WTC11 (cell line): Measurements from ENCODE around the gene AFF3. TPM values are rescaled to one million over a fixed set of nuclear protein-coding genes. Genes with fewer than 3 reads are reported as not detected.

Experiments used
- ATAC-seq: fragments of 200-7000 bp; cut with Tn5 transposase; 2 replicates; pipeline ENCODE4 v1.10.0; 2021; ENCODE audit warnings: mild to moderate bottlenecking, moderate library complexity
- CTCF ChIA-PET: fragments of 300-600 bp; sonication (Branson Sonifier 250); formaldehyde crosslinking; loops from one replicate; lab custom pipeline; 2021; ENCODE audit warnings: antibody characterized with exemption; lab: Charles Lee
- POLR2A ChIA-PET: fragments of 350-600 bp; sonication (Branson Sonifier 250); formaldehyde crosslinking; loops from one replicate; lab custom pipeline; 2021; ENCODE audit warnings: antibody characterized with exemption; lab: Charles Lee
- DNase-seq: peaks from one replicate; pipeline ENCODE4 v3.0.0; 2021; ENCODE audit warnings: low spot score
- H3K27ac Mint-ChIP-seq: 2 replicates; pipeline ENCODE4 v1.8.0; 2021; ENCODE audit warnings: mixed read lengths
- H3K27me3 Mint-ChIP-seq: 2 replicates; pipeline ENCODE4 v1.8.0; 2021; ENCODE audit warnings: low read depth, mild to moderate bottlenecking, moderate library complexity, mixed read lengths
- H3K36me3 Mint-ChIP-seq: 2 replicates; pipeline ENCODE4 v1.8.0; 2021; ENCODE audit warnings: mixed read lengths
- H3K4me1 Mint-ChIP-seq: 2 replicates; pipeline ENCODE4 v1.8.0; 2022; ENCODE audit warnings: mixed read lengths
- H3K4me3 Mint-ChIP-seq: 2 replicates; pipeline ENCODE4 v1.8.0; 2021; ENCODE audit warnings: mild to moderate bottlenecking, moderate library complexity, mixed read lengths
- H3K9me3 Mint-ChIP-seq: 2 replicates; pipeline ENCODE4 v1.8.0; 2021; ENCODE audit warnings: mixed read lengths
- ATF1 ChIP-seq: sonication (generic); formaldehyde crosslinking; IDR thresholded peaks from 2 replicates; pipeline ENCODE4 v1.8.1; 2023; ENCODE audit warnings: mild to moderate bottlenecking, moderate library complexity, missing genetic modification reagents
- CREB1 ChIP-seq: sonication (generic); formaldehyde crosslinking; IDR thresholded peaks from 2 replicates; pipeline ENCODE4 v1.8.0; 2023; ENCODE audit warnings: mild to moderate bottlenecking, missing genetic modification reagents
- ELF4 ChIP-seq: sonication (generic); formaldehyde crosslinking; IDR thresholded peaks from 2 replicates; pipeline ENCODE4 v1.8.1; 2022; ENCODE audit warnings: low read depth, mild to moderate bottlenecking, moderate library complexity, missing genetic modification reagents
- FOXK1 ChIP-seq: sonication (generic); formaldehyde crosslinking; IDR thresholded peaks from 2 replicates; pipeline ENCODE4 v1.8.0; 2022; ENCODE audit warnings: mild to moderate bottlenecking, moderate library complexity, missing genetic modification reagents
- GRHL2 ChIP-seq: fragments of 250-450 bp; sonication (Bioruptor Pico); IDR thresholded peaks from 2 replicates; pipeline ENCODE4 v1.8.0; 2022; ENCODE audit warnings: mild to moderate bottlenecking, moderate library complexity; ENCODE audit not compliant: insufficient replicate concordance, severe bottlenecking
- GTF2I ChIP-seq: fragments of 250-450 bp; sonication (Bioruptor Pico); conservative IDR thresholded peaks from 2 replicates; pipeline ENCODE4 v1.4.0; 2021; ENCODE audit warnings: mild to moderate bottlenecking
- JUN ChIP-seq: sonication (generic); formaldehyde crosslinking; IDR thresholded peaks from 2 replicates; pipeline ENCODE4 v1.8.0; 2023; ENCODE audit warnings: mild to moderate bottlenecking, missing genetic modification reagents
- MYBL2 ChIP-seq: sonication (generic); formaldehyde crosslinking; IDR thresholded peaks from 2 replicates; pipeline ENCODE4 v1.8.1; 2023; ENCODE audit warnings: mild to moderate bottlenecking, moderate library complexity, missing genetic modification reagents
- NFATC4 ChIP-seq: fragments of 250-450 bp; sonication (Bioruptor Pico); IDR thresholded peaks from 2 replicates; pipeline ENCODE4 v1.9.0; 2021; ENCODE audit warnings: mild to moderate bottlenecking
- NR2C2 ChIP-seq: sonication (generic); formaldehyde crosslinking; IDR thresholded peaks from 2 replicates; pipeline ENCODE4 v1.8.0; 2022; ENCODE audit warnings: mild to moderate bottlenecking, missing genetic modification reagents
- ZBTB21 ChIP-seq: sonication (generic); formaldehyde crosslinking; IDR thresholded peaks from 2 replicates; pipeline ENCODE4 v1.8.1; 2023; ENCODE audit warnings: mild to moderate bottlenecking, missing genetic modification reagents, borderline replicate concordance
- total RNA-seq: library from RNA; stranded (reverse); gene quantifications from 3 replicates; pipeline ENCODE4 v1.2.3, GENCODE V29; 2021
- TF ChIP-seq, protein P1 (sequence below): sonication (generic); formaldehyde crosslinking; IDR thresholded peaks from 2 replicates; pipeline ENCODE4 v1.8.1; 2023; ENCODE audit warnings: mild to moderate bottlenecking, missing genetic modification reagents, moderate library complexity
- TF ChIP-seq, protein P2 (sequence below): fragments of 250-450 bp; sonication (Bioruptor Pico); IDR thresholded peaks from 2 replicates; pipeline ENCODE4 v1.9.0; 2021; ENCODE audit warnings: mild to moderate bottlenecking
- TF ChIP-seq, protein P3 (sequence below): sonication (generic); formaldehyde crosslinking; IDR thresholded peaks from 2 replicates; pipeline ENCODE4 v1.8.0; 2022; ENCODE audit warnings: mild to moderate bottlenecking, missing genetic modification reagents
- TF ChIP-seq, protein P4 (sequence below): sonication (generic); formaldehyde crosslinking; IDR thresholded peaks from 2 replicates; pipeline ENCODE4 v1.8.1; 2022; ENCODE audit warnings: missing genetic modification reagents, borderline replicate concordance
- TF ChIP-seq, protein P5 (sequence below): sonication (generic); formaldehyde crosslinking; conservative IDR thresholded peaks from 2 replicates; pipeline ENCODE4 v1.8.1; 2023; ENCODE audit warnings: mild to moderate bottlenecking, low read depth, missing genetic modification reagents, moderate library complexity
- TF ChIP-seq, protein P6 (sequence below): sonication (generic); formaldehyde crosslinking; IDR thresholded peaks from 2 replicates; pipeline ENCODE4 v1.8.0; 2023; ENCODE audit warnings: mild to moderate bottlenecking, missing genetic modification reagents
- TF ChIP-seq, protein P7 (sequence below): sonication (generic); formaldehyde crosslinking; IDR thresholded peaks from 2 replicates; pipeline ENCODE4 v1.8.0; 2022; ENCODE audit warnings: mild to moderate bottlenecking, missing genetic modification reagents
- TF ChIP-seq, protein P8 (sequence below): sonication (generic); formaldehyde crosslinking; IDR thresholded peaks from 2 replicates; pipeline ENCODE4 v1.8.1; 2023; ENCODE audit warnings: mild to moderate bottlenecking, missing genetic modification reagents, borderline replicate concordance

AFF3 gene
- total RNA-seq, 1 experiment from 2014 or later = 1.2 TPM

DNA sequence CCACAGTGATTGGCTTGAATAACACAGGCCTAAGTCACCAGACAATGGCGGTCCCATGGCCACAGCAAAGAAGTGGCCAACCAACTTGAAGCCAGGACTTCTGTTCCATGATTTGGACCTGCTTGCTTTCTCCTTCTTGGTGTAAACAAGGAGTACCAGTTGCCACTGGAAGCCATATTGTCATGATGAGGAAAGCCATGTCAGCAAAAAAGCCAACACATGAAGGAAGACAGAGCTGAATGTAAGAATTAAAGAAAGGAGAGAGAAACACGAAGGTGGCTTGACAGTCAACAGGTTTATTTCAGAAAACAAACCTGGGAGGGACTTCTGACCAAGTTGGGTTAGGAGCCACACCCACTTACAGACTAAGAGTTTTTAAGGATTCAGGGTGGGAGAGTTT is 620.2 kb downstream of the AFF3 start (continued):
- TF ChIP-seq, protein P1, sequence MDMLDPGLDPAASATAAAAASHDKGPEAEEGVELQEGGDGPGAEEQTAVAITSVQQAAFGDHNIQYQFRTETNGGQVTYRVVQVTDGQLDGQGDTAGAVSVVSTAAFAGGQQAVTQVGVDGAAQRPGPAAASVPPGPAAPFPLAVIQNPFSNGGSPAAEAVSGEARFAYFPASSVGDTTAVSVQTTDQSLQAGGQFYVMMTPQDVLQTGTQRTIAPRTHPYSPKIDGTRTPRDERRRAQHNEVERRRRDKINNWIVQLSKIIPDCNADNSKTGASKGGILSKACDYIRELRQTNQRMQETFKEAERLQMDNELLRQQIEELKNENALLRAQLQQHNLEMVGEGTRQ (CRISPR knock-in tag) = no peak
- TF ChIP-seq MYBL2 (CRISPR knock-in tag) (no peak), GRHL2 (CRISPR knock-in tag) (no peak), GTF2I (CRISPR knock-in tag) (no peak)
- TF ChIP-seq, protein P2, sequence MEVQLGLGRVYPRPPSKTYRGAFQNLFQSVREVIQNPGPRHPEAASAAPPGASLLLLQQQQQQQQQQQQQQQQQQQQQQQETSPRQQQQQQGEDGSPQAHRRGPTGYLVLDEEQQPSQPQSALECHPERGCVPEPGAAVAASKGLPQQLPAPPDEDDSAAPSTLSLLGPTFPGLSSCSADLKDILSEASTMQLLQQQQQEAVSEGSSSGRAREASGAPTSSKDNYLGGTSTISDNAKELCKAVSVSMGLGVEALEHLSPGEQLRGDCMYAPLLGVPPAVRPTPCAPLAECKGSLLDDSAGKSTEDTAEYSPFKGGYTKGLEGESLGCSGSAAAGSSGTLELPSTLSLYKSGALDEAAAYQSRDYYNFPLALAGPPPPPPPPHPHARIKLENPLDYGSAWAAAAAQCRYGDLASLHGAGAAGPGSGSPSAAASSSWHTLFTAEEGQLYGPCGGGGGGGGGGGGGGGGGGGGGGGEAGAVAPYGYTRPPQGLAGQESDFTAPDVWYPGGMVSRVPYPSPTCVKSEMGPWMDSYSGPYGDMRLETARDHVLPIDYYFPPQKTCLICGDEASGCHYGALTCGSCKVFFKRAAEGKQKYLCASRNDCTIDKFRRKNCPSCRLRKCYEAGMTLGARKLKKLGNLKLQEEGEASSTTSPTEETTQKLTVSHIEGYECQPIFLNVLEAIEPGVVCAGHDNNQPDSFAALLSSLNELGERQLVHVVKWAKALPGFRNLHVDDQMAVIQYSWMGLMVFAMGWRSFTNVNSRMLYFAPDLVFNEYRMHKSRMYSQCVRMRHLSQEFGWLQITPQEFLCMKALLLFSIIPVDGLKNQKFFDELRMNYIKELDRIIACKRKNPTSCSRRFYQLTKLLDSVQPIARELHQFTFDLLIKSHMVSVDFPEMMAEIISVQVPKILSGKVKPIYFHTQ (CRISPR knock-in tag) = no peak
- TF ChIP-seq, protein P3, sequence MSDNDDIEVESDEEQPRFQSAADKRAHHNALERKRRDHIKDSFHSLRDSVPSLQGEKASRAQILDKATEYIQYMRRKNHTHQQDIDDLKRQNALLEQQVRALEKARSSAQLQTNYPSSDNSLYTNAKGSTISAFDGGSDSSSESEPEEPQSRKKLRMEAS (CRISPR knock-in tag) = no peak
- TF ChIP-seq, protein P4, sequence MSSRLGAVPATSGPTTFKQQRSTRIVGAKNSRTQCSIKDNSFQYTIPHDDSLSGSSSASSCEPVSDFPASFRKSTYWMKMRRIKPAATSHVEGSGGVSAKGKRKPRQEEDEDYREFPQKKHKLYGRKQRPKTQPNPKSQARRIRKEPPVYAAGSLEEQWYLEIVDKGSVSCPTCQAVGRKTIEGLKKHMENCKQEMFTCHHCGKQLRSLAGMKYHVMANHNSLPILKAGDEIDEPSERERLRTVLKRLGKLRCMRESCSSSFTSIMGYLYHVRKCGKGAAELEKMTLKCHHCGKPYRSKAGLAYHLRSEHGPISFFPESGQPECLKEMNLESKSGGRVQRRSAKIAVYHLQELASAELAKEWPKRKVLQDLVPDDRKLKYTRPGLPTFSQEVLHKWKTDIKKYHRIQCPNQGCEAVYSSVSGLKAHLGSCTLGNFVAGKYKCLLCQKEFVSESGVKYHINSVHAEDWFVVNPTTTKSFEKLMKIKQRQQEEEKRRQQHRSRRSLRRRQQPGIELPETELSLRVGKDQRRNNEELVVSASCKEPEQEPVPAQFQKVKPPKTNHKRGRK (CRISPR knock-in tag) = no peak
- TF ChIP-seq, protein P5, sequence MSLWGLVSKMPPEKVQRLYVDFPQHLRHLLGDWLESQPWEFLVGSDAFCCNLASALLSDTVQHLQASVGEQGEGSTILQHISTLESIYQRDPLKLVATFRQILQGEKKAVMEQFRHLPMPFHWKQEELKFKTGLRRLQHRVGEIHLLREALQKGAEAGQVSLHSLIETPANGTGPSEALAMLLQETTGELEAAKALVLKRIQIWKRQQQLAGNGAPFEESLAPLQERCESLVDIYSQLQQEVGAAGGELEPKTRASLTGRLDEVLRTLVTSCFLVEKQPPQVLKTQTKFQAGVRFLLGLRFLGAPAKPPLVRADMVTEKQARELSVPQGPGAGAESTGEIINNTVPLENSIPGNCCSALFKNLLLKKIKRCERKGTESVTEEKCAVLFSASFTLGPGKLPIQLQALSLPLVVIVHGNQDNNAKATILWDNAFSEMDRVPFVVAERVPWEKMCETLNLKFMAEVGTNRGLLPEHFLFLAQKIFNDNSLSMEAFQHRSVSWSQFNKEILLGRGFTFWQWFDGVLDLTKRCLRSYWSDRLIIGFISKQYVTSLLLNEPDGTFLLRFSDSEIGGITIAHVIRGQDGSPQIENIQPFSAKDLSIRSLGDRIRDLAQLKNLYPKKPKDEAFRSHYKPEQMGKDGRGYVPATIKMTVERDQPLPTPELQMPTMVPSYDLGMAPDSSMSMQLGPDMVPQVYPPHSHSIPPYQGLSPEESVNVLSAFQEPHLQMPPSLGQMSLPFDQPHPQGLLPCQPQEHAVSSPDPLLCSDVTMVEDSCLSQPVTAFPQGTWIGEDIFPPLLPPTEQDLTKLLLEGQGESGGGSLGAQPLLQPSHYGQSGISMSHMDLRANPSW = no peak
- TF ChIP-seq, protein P6, sequence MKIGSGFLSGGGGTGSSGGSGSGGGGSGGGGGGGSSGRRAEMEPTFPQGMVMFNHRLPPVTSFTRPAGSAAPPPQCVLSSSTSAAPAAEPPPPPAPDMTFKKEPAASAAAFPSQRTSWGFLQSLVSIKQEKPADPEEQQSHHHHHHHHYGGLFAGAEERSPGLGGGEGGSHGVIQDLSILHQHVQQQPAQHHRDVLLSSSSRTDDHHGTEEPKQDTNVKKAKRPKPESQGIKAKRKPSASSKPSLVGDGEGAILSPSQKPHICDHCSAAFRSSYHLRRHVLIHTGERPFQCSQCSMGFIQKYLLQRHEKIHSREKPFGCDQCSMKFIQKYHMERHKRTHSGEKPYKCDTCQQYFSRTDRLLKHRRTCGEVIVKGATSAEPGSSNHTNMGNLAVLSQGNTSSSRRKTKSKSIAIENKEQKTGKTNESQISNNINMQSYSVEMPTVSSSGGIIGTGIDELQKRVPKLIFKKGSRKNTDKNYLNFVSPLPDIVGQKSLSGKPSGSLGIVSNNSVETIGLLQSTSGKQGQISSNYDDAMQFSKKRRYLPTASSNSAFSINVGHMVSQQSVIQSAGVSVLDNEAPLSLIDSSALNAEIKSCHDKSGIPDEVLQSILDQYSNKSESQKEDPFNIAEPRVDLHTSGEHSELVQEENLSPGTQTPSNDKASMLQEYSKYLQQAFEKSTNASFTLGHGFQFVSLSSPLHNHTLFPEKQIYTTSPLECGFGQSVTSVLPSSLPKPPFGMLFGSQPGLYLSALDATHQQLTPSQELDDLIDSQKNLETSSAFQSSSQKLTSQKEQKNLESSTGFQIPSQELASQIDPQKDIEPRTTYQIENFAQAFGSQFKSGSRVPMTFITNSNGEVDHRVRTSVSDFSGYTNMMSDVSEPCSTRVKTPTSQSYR (CRISPR knock-in tag) = no peak

DNA sequence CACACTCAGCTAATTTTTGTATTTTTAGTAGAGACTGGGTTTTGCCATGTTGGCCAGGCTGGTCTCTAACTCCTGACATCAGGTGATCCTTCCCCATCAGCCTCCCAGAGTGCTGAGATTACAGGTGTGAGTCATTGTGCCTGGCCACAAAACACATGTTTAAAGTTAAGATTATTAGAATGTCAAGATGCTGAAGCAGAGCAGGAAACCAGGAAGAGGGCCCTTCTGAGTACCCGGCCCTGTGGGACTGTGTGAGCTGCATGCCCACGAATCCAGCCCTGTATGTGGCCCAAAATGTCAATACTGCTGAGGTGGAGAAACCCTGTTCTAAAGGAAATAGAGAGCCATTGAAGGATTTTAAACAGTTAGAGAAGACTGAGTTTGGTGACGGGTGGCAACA is 621.6 kb downstream of the AFF3 start:
- H3K9me3 Mint-ChIP-seq = peaks cover 18% of the 10 kb centered on the region
- H3K4me3 Mint-ChIP-seq = no peak overlapping the region
- H3K36me3 Mint-ChIP-seq = peaks cover 6% of the 10 kb centered on the region
- POLR2A ChIA-PET = no interaction called here
- CTCF ChIA-PET = no interaction called here
- no peaks in the 10 kb centered on the region for H3K4me1 Mint-ChIP-seq
- ATAC-seq (no peak), DNase-seq (no peak)
- H3K27me3 Mint-ChIP-seq = peaks cover 3% of the 10 kb centered on the region; the same call in 1 of the 2 replicates
- no peak overlapping the region for H3K27ac Mint-ChIP-seq
- TF ChIP-seq ELF4 (CRISPR knock-in tag) = no peak
- TF ChIP-seq ZBTB21 (CRISPR knock-in tag) = no peak
- TF ChIP-seq ATF1 = no peak
- TF ChIP-seq CREB1 = no peak
- TF ChIP-seq, protein P7, sequence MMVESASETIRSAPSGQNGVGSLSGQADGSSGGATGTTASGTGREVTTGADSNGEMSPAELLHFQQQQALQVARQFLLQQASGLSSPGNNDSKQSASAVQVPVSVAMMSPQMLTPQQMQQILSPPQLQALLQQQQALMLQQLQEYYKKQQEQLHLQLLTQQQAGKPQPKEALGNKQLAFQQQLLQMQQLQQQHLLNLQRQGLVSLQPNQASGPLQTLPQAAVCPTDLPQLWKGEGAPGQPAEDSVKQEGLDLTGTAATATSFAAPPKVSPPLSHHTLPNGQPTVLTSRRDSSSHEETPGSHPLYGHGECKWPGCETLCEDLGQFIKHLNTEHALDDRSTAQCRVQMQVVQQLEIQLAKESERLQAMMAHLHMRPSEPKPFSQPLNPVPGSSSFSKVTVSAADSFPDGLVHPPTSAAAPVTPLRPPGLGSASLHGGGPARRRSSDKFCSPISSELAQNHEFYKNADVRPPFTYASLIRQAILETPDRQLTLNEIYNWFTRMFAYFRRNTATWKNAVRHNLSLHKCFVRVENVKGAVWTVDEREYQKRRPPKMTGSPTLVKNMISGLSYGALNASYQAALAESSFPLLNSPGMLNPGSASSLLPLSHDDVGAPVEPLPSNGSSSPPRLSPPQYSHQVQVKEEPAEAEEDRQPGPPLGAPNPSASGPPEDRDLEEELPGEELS = no peak
- TF ChIP-seq, protein P3 (CRISPR knock-in tag) = no peak
- no peak for TF ChIP-seq NR2C2 (CRISPR knock-in tag)
- no peak for TF ChIP-seq JUN (CRISPR knock-in tag)
- TF ChIP-seq FOXK1 (CRISPR knock-in tag) = no peak
- TF ChIP-seq, protein P8, sequence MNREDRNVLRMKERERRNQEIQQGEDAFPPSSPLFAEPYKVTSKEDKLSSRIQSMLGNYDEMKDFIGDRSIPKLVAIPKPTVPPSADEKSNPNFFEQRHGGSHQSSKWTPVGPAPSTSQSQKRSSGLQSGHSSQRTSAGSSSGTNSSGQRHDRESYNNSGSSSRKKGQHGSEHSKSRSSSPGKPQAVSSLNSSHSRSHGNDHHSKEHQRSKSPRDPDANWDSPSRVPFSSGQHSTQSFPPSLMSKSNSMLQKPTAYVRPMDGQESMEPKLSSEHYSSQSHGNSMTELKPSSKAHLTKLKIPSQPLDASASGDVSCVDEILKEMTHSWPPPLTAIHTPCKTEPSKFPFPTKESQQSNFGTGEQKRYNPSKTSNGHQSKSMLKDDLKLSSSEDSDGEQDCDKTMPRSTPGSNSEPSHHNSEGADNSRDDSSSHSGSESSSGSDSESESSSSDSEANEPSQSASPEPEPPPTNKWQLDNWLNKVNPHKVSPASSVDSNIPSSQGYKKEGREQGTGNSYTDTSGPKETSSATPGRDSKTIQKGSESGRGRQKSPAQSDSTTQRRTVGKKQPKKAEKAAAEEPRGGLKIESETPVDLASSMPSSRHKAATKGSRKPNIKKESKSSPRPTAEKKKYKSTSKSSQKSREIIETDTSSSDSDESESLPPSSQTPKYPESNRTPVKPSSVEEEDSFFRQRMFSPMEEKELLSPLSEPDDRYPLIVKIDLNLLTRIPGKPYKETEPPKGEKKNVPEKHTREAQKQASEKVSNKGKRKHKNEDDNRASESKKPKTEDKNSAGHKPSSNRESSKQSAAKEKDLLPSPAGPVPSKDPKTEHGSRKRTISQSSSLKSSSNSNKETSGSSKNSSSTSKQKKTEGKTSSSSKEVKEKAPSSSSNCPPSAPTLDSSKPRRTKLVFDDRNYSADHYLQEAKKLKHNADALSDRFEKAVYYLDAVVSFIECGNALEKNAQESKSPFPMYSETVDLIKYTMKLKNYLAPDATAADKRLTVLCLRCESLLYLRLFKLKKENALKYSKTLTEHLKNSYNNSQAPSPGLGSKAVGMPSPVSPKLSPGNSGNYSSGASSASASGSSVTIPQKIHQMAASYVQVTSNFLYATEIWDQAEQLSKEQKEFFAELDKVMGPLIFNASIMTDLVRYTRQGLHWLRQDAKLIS (CRISPR knock-in tag) = no peak
- no peak for TF ChIP-seq NFATC4 (CRISPR knock-in tag)
